Ovary (tissue), 9 donors: ENCODE data around the gene KRTAP10-9. TPM values are rescaled to one million over a fixed set of nuclear protein-coding genes. Genes with fewer than 3 reads are reported as not detected.

ENCODE experiments used
- DNase-seq, 5 donors: peaks; one replicate each; pipeline ENCODE4 v3.0.0-alpha.2; 2019 to 2020
- H3K27ac ChIP-seq, 2 donors: fragments of 200-600 bp; one replicate each; pipeline versions ENCODE4 v1.5.1 to v1.8.0; 2019 to 2022
- H3K27me3 ChIP-seq: fragments of 200-600 bp; one replicate; pipeline ENCODE4 v1.8.0; 2022
- H3K36me3 ChIP-seq: fragments of 200-600 bp; sonication (generic); one replicate; pipeline ENCODE4 v1.5.1; 2019
- H3K4me1 ChIP-seq: one replicate; pipeline ENCODE4 v1.8.1; 2013; ENCODE audit warnings: mild to moderate bottlenecking, moderate library complexity; ENCODE audit not compliant: insufficient read depth
- H3K4me3 ChIP-seq: fragments of 200-600 bp; sonication (generic); one replicate; pipeline ENCODE4 v1.5.1; 2017
- H3K9me3 ChIP-seq, 2 donors: fragments of 200-600 bp in 1 of 2; sonication (generic) in 1 of 2; one replicate each; pipeline versions ENCODE4 v1.5.1 to v1.8.1; 2013 to 2019; ENCODE audit warnings: mild to moderate bottlenecking in 1 of 2, moderate library complexity in 1 of 2
- EP300 ChIP-seq: sonication (generic); formaldehyde crosslinking; IDR thresholded peaks from one replicate; pipeline ENCODE4 v1.6.1; 2017; ENCODE audit warnings: antibody characterized with exemption
- POLR2A ChIP-seq: fragments of 450-650 bp; IDR thresholded peaks from one replicate; pipeline ENCODE4 v1.6.1; 2017; ENCODE audit warnings: antibody characterized with exemption, mild to moderate bottlenecking, moderate library complexity
- WGBS, 3 donors: extraction: QIAGEN DNeasy Blood & Tissue Kit in 1 of 3; methylation state at CpG; one replicate each; pipeline versions ENCODE4 v1.1.5 to v1.1.7; 2013 to 2017; 5-methylcytosine and 5-hydroxymethylcytosine counted together
- intact Hi-C, 4 donors: fragments of 100-400 bp; cut with DNase I; formaldehyde crosslinking; loops; one replicate each; pipeline versions ENCODE4 v1.11.0 to v1.15.1; 2022 to 2023
- polyA plus RNA-seq, 2 donors: library from polyadenylated mRNA; stranded (reverse); fragments of 200-250 nt in 1 of 2; fragments of 350-450 nt in 1 of 2; fragmentation: Illumina TruSeq in 1 of 2; extraction: RNeasy Lipid Tissue Mini Kit (QIAGEN cat#74804) in 1 of 2; gene quantifications; one replicate each; pipeline ENCODE4 v1.2.3, GENCODE V29; 2013 to 2014
- total RNA-seq, 7 donors: library from RNA; depleted of rRNA in 2 of 7; stranded (reverse); fragments of >200 nt in 2 of 7; fragmentation: NEBNext Ultra II Directional in 3 of 7; extraction: Animal tissue kit (Norgen Biotek cat#: 25700) in 3 of 7; gene quantifications; one replicate each; pipeline versions ENCODE4 v1.1.0 to v1.2.4, GENCODE V29; 2016 to 2023
- TF ChIP-seq, protein P1 (sequence below), 3 donors: fragments of 450-650 bp in 2 of 3; fragments of 200-600 bp in 1 of 3; IDR thresholded peaks; one replicate each; pipeline versions ENCODE4 v1.5.1 to v1.8.0; 2016 to 2022; ENCODE audit warnings: antibody characterized with exemption in 3 of 3, mild to moderate bottlenecking in 1 of 3
- donor health status: DM: no; HTN: no; CAD: no; lungs with moderate emphysema.
- donor health status: DM: no; HTN: no; CAD: no.
- donor health status: Bipolar disorder and iron deficiency.
- donor health status: DM: yes; HTN: yes; CAD: no.
- donor health status: DM: no; HTN: no; CAD: no.
- donor health status: DM: yes; HTN: yes; CAD: no.

The KRTAP10-9 gene
- total and polyA plus RNA-seq, 9 donors, result not detected

DNA sequence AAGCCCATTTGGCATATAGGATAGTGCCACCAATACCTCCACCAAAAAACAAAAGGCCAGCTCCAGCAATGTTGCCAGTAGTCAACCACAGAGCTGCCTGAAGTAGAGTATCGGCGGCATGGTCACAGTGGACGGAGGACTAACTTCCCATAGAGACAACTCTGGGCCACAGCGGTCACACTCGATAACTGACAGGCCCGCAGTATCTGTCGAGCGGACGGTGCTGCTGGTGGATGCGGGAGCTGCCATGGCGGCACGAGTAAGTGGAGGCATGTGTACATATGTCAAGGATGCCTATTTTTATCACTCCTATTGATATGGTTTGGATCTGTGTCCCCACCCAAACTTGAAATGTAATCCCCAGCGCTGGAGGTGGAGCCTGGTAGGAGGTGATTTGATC, 51.0 kb downstream of the KRTAP10-9 start:
- 92 to 93% (median 92%) methylated on average over 13 of the region's 13 CpGs for WGBS, 3 donors
- no peaks in the 10 kb centered on the region for H3K27me3 ChIP-seq
- no peaks in the 10 kb centered on the region for H3K36me3 ChIP-seq
- TF ChIP-seq POLR2A (no peak), EP300 (no peak)
- TF ChIP-seq, protein P1, sequence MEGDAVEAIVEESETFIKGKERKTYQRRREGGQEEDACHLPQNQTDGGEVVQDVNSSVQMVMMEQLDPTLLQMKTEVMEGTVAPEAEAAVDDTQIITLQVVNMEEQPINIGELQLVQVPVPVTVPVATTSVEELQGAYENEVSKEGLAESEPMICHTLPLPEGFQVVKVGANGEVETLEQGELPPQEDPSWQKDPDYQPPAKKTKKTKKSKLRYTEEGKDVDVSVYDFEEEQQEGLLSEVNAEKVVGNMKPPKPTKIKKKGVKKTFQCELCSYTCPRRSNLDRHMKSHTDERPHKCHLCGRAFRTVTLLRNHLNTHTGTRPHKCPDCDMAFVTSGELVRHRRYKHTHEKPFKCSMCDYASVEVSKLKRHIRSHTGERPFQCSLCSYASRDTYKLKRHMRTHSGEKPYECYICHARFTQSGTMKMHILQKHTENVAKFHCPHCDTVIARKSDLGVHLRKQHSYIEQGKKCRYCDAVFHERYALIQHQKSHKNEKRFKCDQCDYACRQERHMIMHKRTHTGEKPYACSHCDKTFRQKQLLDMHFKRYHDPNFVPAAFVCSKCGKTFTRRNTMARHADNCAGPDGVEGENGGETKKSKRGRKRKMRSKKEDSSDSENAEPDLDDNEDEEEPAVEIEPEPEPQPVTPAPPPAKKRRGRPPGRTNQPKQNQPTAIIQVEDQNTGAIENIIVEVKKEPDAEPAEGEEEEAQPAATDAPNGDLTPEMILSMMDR (IDR thresholded peaks at IDR 0.05), result no peak
- no peak overlapping the region for H3K4me3 ChIP-seq
- intact Hi-C loops, result no loop called here
- H3K4me1 ChIP-seq, result no peaks in the 10 kb centered on the region
- H3K27ac ChIP-seq, result no peak overlapping the region
- H3K9me3 ChIP-seq, result no peaks in the 10 kb centered on the region
- DNase-seq, result no peak

Other genes starting within 250 kb of the KRTAP10-9 start
- gene LRRC3, start 171.6 kb upstream of the KRTAP10-9 start, total RNA-seq, result 1 to 10 TPM; 3.4 to 6.8 (median 4.0) TPM
- 1 to 10 TPM; 2.4 to 3.9 TPM for gene LRRC3, start 171.6 kb upstream of the KRTAP10-9 start, polyA plus RNA-seq
- not detected for gene KRTAP10-1, start 86.9 kb upstream of the KRTAP10-9 start, total RNA-seq
- not detected for gene KRTAP10-1, start 86.9 kb upstream of the KRTAP10-9 start, polyA plus RNA-seq
- gene KRTAP10-2, start 75.6 kb upstream of the KRTAP10-9 start, total RNA-seq, result not detected
- not detected for gene KRTAP10-2, start 75.6 kb upstream of the KRTAP10-9 start, polyA plus RNA-seq
- not detected for gene KRTAP10-3, start 68.3 kb upstream of the KRTAP10-9 start, total RNA-seq
- gene KRTAP10-3, start 68.3 kb upstream of the KRTAP10-9 start, polyA plus RNA-seq, result not detected
- not detected for gene KRTAP10-4, start 53.4 kb upstream of the KRTAP10-9 start, total RNA-seq
- not detected for gene KRTAP10-4, start 53.4 kb upstream of the KRTAP10-9 start, polyA plus RNA-seq
- gene KRTAP10-5, start 46.5 kb upstream of the KRTAP10-9 start, total RNA-seq, result not detected
- gene KRTAP10-5, start 46.5 kb upstream of the KRTAP10-9 start, polyA plus RNA-seq, result not detected
- gene KRTAP10-6, start 34.6 kb upstream of the KRTAP10-9 start, total RNA-seq, result not detected
- gene KRTAP10-6, start 34.6 kb upstream of the KRTAP10-9 start, polyA plus RNA-seq, result not detected
- gene KRTAP10-7, start 26.5 kb upstream of the KRTAP10-9 start, total RNA-seq, result not detected
- gene KRTAP10-7, start 26.5 kb upstream of the KRTAP10-9 start, polyA plus RNA-seq, result not detected
- not detected for gene KRTAP10-8, start 15.0 kb upstream of the KRTAP10-9 start, total RNA-seq
- not detected for gene KRTAP10-8, start 15.0 kb upstream of the KRTAP10-9 start, polyA plus RNA-seq
- gene KRTAP10-10, start 10.3 kb downstream of the KRTAP10-9 start, total RNA-seq, result not detected
- not detected for gene KRTAP10-10, start 10.3 kb downstream of the KRTAP10-9 start, polyA plus RNA-seq
- gene KRTAP10-11, start 19.3 kb downstream of the KRTAP10-9 start, total RNA-seq, result not detected
- not detected for gene KRTAP10-11, start 19.3 kb downstream of the KRTAP10-9 start, polyA plus RNA-seq
- gene KRTAP12-4, start 27.6 kb downstream of the KRTAP10-9 start, total RNA-seq, result not detected
- gene KRTAP12-4, start 27.6 kb downstream of the KRTAP10-9 start, polyA plus RNA-seq, result not detected
- not detected for gene KRTAP12-3, start 30.8 kb downstream of the KRTAP10-9 start, total RNA-seq
- gene KRTAP12-3, start 30.8 kb downstream of the KRTAP10-9 start, polyA plus RNA-seq, result not detected
- not detected for gene KRTAP12-2, start 39.8 kb downstream of the KRTAP10-9 start, total RNA-seq
- gene KRTAP12-2, start 39.8 kb downstream of the KRTAP10-9 start, polyA plus RNA-seq, result not detected
- not detected for gene KRTAP12-1, start 55.1 kb downstream of the KRTAP10-9 start, total RNA-seq
- gene KRTAP12-1, start 55.1 kb downstream of the KRTAP10-9 start, polyA plus RNA-seq, result not detected
- gene KRTAP10-12, start 70.1 kb downstream of the KRTAP10-9 start, total RNA-seq, result not detected
- not detected for gene KRTAP10-12, start 70.1 kb downstream of the KRTAP10-9 start, polyA plus RNA-seq
- gene TSPEAR, start 84.5 kb downstream of the KRTAP10-9 start, total RNA-seq, result under 1 TPM in 3 of 7 donors, not detected in 4; 0.10 to 0.27 (median 0.11) TPM
- gene TSPEAR, start 84.5 kb downstream of the KRTAP10-9 start, polyA plus RNA-seq, result under 1 TPM; 0.07 to 0.13 TPM
- 10 to 100 TPM; 47.0 to 84.9 (median 71.7) TPM for gene UBE2G2, start 174.7 kb downstream of the KRTAP10-9 start, total RNA-seq
- 10 to 100 TPM; 31.3 to 59.5 TPM for gene UBE2G2, start 174.7 kb downstream of the KRTAP10-9 start, polyA plus RNA-seq
- gene SUMO3, start 191.0 kb downstream of the KRTAP10-9 start, total RNA-seq, result 100 to 1,000 TPM in 1 of 7 donors, 10 to 100 TPM in 6; 45.3 to 108 (median 74.3) TPM
- gene SUMO3, start 191.0 kb downstream of the KRTAP10-9 start, polyA plus RNA-seq, result 10 to 100 TPM; 63.9 to 97.6 TPM
- 100 to 1,000 TPM; 133 to 226 (median 143) TPM for gene PTTG1IP, start 246.6 kb downstream of the KRTAP10-9 start, total RNA-seq
- gene PTTG1IP, start 246.6 kb downstream of the KRTAP10-9 start, polyA plus RNA-seq, result 100 to 1,000 TPM; 144 to 420 TPM